CD8-positive, alpha-beta memory T cell (primary cell): ENCODE measurements around the gene KHNYN. TPM values are rescaled to one million over a fixed set of nuclear protein-coding genes. Genes with fewer than 3 reads are reported as not detected.
A peak's percentile ranks its signal among the peaks of the same experiment; 100 is the strongest.
"Not testable (repeated sequence)": the region's sequence is repeated elsewhere in the genome, so short reads cannot be mapped to it uniquely, and the experiment has no call there.

Source experiments
- CTCF ChIA-PET: fragments of 350-600 bp; sonication (Branson Sonifier 250); formaldehyde crosslinking; loops from one replicate; lab custom pipeline; 2021; ENCODE audit warnings: antibody characterized with exemption; lab: Charles Lee
- POLR2A ChIA-PET: fragments of 350-600 bp; sonication (Branson Sonifier 250); formaldehyde crosslinking; loops from one replicate; lab custom pipeline; 2021; ENCODE audit warnings: antibody characterized with exemption; lab: Charles Lee
- DNase-seq, 5 donors: peaks; one replicate each; pipeline versions ENCODE4 v3.0.0 to v3.0.0-alpha.2; 2020 to 2022; ENCODE audit warnings: mixed read lengths in 1 of 5
- H3K27ac ChIP-seq: one replicate; pipeline ENCODE4 v1.7.0; 2013; ENCODE audit warnings: low read depth, mild to moderate bottlenecking, low read length, moderate library complexity
- H3K27me3 ChIP-seq: 2 replicates; pipeline ENCODE4 v1.7.0; 2013; ENCODE audit warnings: low read length, mild to moderate bottlenecking; ENCODE audit not compliant: insufficient read depth, poor library complexity, severe bottlenecking
- H3K36me3 ChIP-seq: 2 replicates; pipeline ENCODE4 v1.7.0; 2013; ENCODE audit warnings: mild to moderate bottlenecking, low read length, moderate library complexity; ENCODE audit not compliant: insufficient read depth
- H3K4me1 ChIP-seq: 2 replicates; pipeline ENCODE4 v1.7.0; 2013; ENCODE audit warnings: mild to moderate bottlenecking, low read length, moderate library complexity; ENCODE audit not compliant: insufficient read depth
- H3K4me3 ChIP-seq: 2 replicates; pipeline ENCODE4 v1.7.0; 2013; ENCODE audit warnings: mild to moderate bottlenecking, low read length
- H3K9me3 ChIP-seq: 2 replicates; pipeline ENCODE4 v1.7.0; 2013; ENCODE audit warnings: mild to moderate bottlenecking, low read length
- H3K27ac Mint-ChIP-seq, 8 donors: one replicate each; pipeline ENCODE4 v1.8.0; 2020 to 2021; ENCODE audit warnings: mixed read lengths in 8 of 8, mild to moderate bottlenecking in 6 of 8, inconsistent platforms in 3 of 8, moderate library complexity in 3 of 8
- H3K27me3 Mint-ChIP-seq, 2 donors: one replicate each; pipeline ENCODE4 v1.8.0; 2020 to 2021; ENCODE audit warnings: mixed read lengths in 2 of 2, mild to moderate bottlenecking in 1 of 2, moderate library complexity in 1 of 2
- H3K36me3 Mint-ChIP-seq, 3 donors: one replicate each; pipeline ENCODE4 v1.8.0; 2020 to 2021; ENCODE audit warnings: mixed read lengths in 3 of 3, inconsistent platforms in 1 of 3, mild to moderate bottlenecking in 1 of 3
- H3K4me1 Mint-ChIP-seq, 3 donors: one replicate each; pipeline ENCODE4 v1.8.0; 2020 to 2021; ENCODE audit warnings: mixed read lengths in 3 of 3, inconsistent platforms in 1 of 3, mild to moderate bottlenecking in 1 of 3
- H3K4me3 Mint-ChIP-seq, 7 donors: one replicate each; pipeline ENCODE4 v1.8.0; 2020 to 2021; ENCODE audit warnings: mixed read lengths in 7 of 7, mild to moderate bottlenecking in 6 of 7, moderate library complexity in 4 of 7, inconsistent platforms in 2 of 7
- H3K9me3 Mint-ChIP-seq, 5 donors: one replicate each; pipeline ENCODE4 v1.8.0; 2020 to 2022; ENCODE audit warnings: mixed read lengths in 5 of 5, mild to moderate bottlenecking in 3 of 5, moderate library complexity in 2 of 5, inconsistent platforms in 1 of 5
- polyA plus RNA-seq: library from polyadenylated mRNA; unstranded; fragments of 300-500 nt; fragmentation: Illumina TruSeq; gene quantifications from one replicate; pipeline ENCODE4 v1.2.3, GENCODE V29; 2021
- total RNA-seq, 2 experiments: library from RNA; stranded (reverse); gene quantifications; one replicate each; pipeline ENCODE4 v1.2.3, GENCODE V29; 2021

The KHNYN gene
- total and polyA plus RNA-seq, 3 experiments from 2014 or later: 21.1 to 72.3 (median 68.8) TPM

DNA sequence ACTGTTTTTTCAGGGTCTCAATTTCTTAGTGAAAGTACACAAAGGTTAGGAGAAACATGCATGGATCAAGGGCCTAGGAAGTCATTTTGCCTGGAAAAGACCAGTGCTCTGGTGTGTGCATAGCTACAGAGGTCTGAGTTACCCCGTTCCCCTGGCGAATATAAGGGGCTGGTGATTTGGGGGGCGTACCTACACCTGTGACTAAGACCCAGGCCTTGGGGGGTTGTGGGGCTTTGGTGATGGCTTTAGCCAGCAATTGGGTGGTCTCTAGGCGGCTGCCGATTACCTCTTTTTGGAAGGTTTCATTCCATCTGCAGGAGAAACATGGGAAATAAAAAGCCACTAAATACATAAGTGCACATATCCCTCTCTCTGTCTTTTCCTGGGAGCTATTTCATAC lies 11.7 kb downstream of the KHNYN start:
- ChIA-PET CTCF (interaction anchor here (1.0 to 22.1 kb wide), 8 partner anchors 10 to 327 kb away, joined by 3 to 486 read pairs (median 4); partner anchors contain the start of genes ADCY4, CBLN3, CIDEB and DCAF11), POLR2A (interaction anchor here (0.8 to 3.1 kb wide), 6 partner anchors 11 to 246 kb away, joined by 3 to 54 read pairs (median 4); partner anchors contain the start of genes CBLN3, KHNYN, RIPK3 and TINF2)
- Mint-ChIP-seq H3K27me3 (peaks cover 0 to 4% of the 10 kb centered on the region in 2 donors), H3K27ac (peak overlapping the region; percentile 93 to 99 (median 98)), H3K9me3 (no peaks in the 10 kb centered on the region), H3K4me1 (peaks cover 42 to 64% (median 58%) of the 10 kb centered on the region in 3 donors), H3K36me3 (peaks cover 0 to 59% (median 14%) of the 10 kb centered on the region in 3 donors), H3K4me3 (peak overlapping the region; percentile 88 to 99 (median 96))
- no peak for DNase-seq
- Histone ChIP-seq H3K27ac (peak overlapping the region; percentile 97), H3K9me3 (no peaks in the 10 kb centered on the region), H3K27me3 (no peaks in the 10 kb centered on the region), H3K4me3 (peak overlapping the region; percentile 96), H3K4me1 (peaks cover 35% of the 10 kb centered on the region), H3K36me3 (peaks cover 35% of the 10 kb centered on the region)

DNA sequence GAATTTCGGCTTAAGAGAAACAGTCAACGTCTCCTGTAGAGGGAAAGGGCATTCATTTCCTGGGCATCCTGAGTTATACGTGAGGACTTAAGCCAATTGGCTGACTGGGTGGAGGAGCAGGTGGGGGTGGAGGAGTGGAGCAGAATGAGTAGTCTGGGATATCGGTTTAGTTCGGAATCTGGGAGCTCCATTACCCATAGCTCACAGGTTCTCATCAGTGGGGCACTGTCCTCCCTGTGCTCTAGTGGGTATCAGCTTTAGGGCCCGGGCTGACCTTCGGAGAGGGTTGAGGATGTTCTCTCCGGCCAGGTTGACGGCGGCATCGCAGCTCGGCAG lies 12.1 kb downstream of the KHNYN start:
- no peak for DNase-seq
- ChIA-PET POLR2A (interaction anchor here (0.8 to 3.1 kb wide), 7 partner anchors 11 to 246 kb away, joined by 3 to 54 read pairs (median 4); partner anchors contain the start of genes CBLN3, KHNYN, RIPK3 and TINF2), CTCF (interaction anchor here (1.0 to 22.1 kb wide), 7 partner anchors 11 to 327 kb away, joined by 3 to 486 read pairs (median 4); partner anchors contain the start of genes ADCY4, CBLN3, CIDEB and DCAF11)
- Mint-ChIP-seq H3K36me3 (peaks cover 0 to 56% (median 14%) of the 10 kb centered on the region in 3 donors), H3K4me3 (peak overlapping the region; percentile 88 to 99 (median 96)), H3K27ac (peak overlapping the region; percentile 93 to 99 (median 98)), H3K9me3 (no peaks in the 10 kb centered on the region), H3K4me1 (peaks cover 38 to 60% (median 54%) of the 10 kb centered on the region in 3 donors), H3K27me3 (peaks cover 0 to 4% of the 10 kb centered on the region in 2 donors)
- Histone ChIP-seq H3K27ac (peak overlapping the region; percentile 97), H3K27me3 (no peaks in the 10 kb centered on the region), H3K36me3 (peaks cover 34% of the 10 kb centered on the region), H3K4me1 (peaks cover 31% of the 10 kb centered on the region), H3K4me3 (peak overlapping the region; percentile 96), H3K9me3 (no peaks in the 10 kb centered on the region)

DNA sequence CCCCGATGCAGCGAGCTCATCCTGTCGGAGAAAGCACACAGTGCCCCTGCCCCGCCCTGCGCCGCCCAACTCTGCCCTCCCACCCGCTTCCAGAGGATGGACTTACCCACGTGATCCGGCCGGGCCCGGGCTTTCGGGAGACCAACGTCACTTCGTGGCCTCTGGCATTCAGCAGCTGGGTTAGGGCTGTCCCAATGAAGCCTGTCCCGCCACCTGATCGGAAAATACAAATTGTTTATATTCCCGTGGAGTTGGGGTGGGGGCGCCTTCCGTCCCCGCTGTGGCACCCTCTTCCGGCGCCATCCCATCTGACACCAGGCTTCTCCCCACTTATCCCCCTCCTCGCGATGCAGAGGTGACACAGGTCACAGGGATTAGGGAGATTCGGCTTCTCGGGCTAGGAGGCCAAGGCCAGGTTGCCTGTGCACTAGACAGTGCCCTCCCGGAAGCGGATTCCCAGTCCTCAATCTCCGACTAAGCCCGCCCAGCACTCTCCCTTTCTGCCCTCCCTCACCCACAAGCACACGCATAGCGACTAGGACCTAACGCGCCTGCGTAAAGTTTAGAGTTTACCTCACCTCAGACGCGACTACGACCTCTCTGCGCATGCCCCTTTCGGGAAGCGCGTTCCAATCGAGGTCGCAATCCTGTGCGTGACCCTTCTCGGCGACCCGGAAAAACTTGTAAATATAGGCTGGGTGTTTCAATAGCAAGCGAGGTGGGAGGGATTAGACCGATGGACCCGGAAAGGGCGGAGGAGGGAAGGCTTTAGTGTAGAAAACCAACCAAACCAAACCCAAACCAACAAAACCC lies 12.7 kb downstream of the KHNYN start, which contains the start of gene SDR39U1:
TSS of gene SDR39U1 (minus strand) at position 537 of the 813 bp plus-strand sequence. CDS start at position 530, 7 bp downstream.
- peaks cover 0 to 4% of the 10 kb centered on the region in 2 donors for H3K27me3 Mint-ChIP-seq
- H3K9me3 Mint-ChIP-seq: no peaks in the 10 kb centered on the region
- DNase-seq: peak; percentile 93 to 99 (median 96)
- H3K9me3 ChIP-seq: no peaks in the 10 kb centered on the region
- peaks cover 34 to 54% (median 48%) of the 10 kb centered on the region in 3 donors for H3K4me1 Mint-ChIP-seq
- H3K4me1 ChIP-seq: peaks cover 25% of the 10 kb centered on the region
- peaks cover 0 to 51% (median 14%) of the 10 kb centered on the region in 3 donors for H3K36me3 Mint-ChIP-seq
- H3K4me3 Mint-ChIP-seq: peak within 1 kb of the TSS; percentile 88 to 99 (median 96)
- ChIA-PET CTCF (interaction anchor here (1.0 to 22.1 kb wide), 7 partner anchors 11 to 327 kb away, joined by 3 to 486 read pairs (median 4); partner anchors contain the start of genes ADCY4, CBLN3, CIDEB and DCAF11), POLR2A (interaction anchor here (0.6 to 3.1 kb wide), 10 partner anchors 12 to 1348 kb away, joined by 3 to 54 read pairs (median 4); partner anchors contain the start of genes ACIN1, CBLN3, KHNYN and NYNRIN)
- H3K4me3 ChIP-seq: peak within 1 kb of the TSS; percentile 96
- peak within 1 kb of the TSS; percentile 97 for H3K27ac ChIP-seq
- no peaks in the 10 kb centered on the region for H3K27me3 ChIP-seq
- H3K36me3 ChIP-seq: peaks cover 29% of the 10 kb centered on the region
- peak within 1 kb of the TSS; percentile 93 to 99 (median 98) for H3K27ac Mint-ChIP-seq

DNA sequence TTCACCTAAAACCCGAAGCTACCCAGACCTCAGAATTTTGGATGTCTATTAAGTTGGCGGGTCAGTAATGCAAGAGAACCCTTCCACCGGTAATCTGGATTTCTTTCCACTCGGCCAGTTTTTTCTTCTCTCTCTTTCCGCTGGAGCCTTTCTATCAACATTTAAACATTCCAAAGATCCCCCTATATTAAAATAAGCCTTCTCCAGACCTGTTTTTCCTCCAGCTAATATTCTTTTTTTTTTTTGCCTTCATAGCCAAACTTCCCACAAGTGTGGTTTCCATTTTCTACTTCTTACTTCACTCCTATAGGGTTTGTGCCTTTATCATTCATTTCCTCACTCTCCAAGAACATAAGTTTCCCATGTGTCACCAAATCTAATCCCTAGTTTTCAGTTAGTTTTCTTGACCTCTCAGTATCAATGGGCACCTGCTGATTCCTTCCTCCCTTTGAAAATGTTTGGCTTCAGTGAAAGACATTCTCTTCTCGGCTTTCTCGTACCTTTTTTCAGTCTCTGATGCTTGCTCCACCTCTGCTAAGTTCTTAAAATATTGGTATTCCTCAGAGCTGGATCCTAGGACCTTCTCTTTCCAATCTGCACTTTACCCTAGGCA lies 13.4 kb downstream of the KHNYN start:
- CTCF ChIA-PET: interaction anchor here (4.2 to 22.1 kb wide), 2 partner anchors 12 to 108 kb away, joined by 49 to 486 read pairs; partner anchors contain the start of genes ADCY4, CBLN3, KHNYN and RIPK3
- Mint-ChIP-seq H3K27me3 (peaks cover 0 to 4% of the 10 kb centered on the region in 2 donors), H3K9me3 (no peaks in the 10 kb centered on the region), H3K4me3 (peak overlapping the region; percentile 88 to 99 (median 96)), H3K4me1 (peaks cover 29 to 47% (median 41%) of the 10 kb centered on the region in 3 donors), H3K36me3 (peaks cover 0 to 43% (median 10%) of the 10 kb centered on the region in 3 donors), H3K27ac (peak overlapping the region; percentile 93 to 99 (median 98))
- no peak for DNase-seq
- Histone ChIP-seq H3K4me3 (peak overlapping the region; percentile 96), H3K27ac (peak overlapping the region; percentile 97), H3K27me3 (no peaks in the 10 kb centered on the region), H3K4me1 (peaks cover 18% of the 10 kb centered on the region), H3K36me3 (peaks cover 22% of the 10 kb centered on the region), H3K9me3 (no peaks in the 10 kb centered on the region)
- POLR2A ChIA-PET: interaction anchor here (0.6 to 3.1 kb wide), 4 partner anchors 13 to 1348 kb away, joined by 3 to 54 read pairs (median 4); partner anchors contain the start of genes ACIN1, CBLN3, KHNYN and NYNRIN

DNA sequence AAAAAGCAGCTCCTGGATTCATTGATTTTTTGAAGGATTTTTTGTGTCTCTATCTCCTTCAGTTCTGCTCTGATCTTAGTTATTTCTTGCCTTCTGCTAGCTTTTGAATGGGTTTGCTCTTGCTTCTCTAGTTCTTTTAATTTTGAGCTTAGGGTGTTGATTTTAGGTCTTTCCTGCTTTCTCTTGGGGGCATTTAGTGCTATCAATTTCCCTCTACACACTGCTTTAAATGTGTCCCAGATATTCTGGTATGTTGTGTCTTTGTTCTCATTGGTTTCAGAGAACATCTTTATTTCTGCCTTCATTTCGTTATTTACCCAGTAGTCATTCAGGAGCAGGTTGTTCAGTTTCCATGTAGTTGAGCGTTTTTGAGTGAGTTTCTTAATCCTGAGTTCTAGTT lies 21.1 kb downstream of the KHNYN start:
- CTCF ChIA-PET, H3K27me3 ChIP-seq, H3K27ac ChIP-seq, H3K4me3 ChIP-seq, DNase-seq, H3K4me1 ChIP-seq, H3K4me1 Mint-ChIP-seq, H3K27ac Mint-ChIP-seq, H3K9me3 ChIP-seq, H3K27me3 Mint-ChIP-seq, H3K36me3 ChIP-seq, H3K9me3 Mint-ChIP-seq: not testable (repeated sequence)
- POLR2A ChIA-PET: interaction anchor here (0.6 kb wide), 1 partner anchor 289 kb away, joined by 3 read pairs; no protein-coding TSS in a partner anchor
- Mint-ChIP-seq H3K4me3 (peak overlapping the region in 1 of 7 donors; percentile 69), H3K36me3 (peaks cover 5 to 27% (median 9%) of the 10 kb centered on the region in 3 donors)

DNA sequence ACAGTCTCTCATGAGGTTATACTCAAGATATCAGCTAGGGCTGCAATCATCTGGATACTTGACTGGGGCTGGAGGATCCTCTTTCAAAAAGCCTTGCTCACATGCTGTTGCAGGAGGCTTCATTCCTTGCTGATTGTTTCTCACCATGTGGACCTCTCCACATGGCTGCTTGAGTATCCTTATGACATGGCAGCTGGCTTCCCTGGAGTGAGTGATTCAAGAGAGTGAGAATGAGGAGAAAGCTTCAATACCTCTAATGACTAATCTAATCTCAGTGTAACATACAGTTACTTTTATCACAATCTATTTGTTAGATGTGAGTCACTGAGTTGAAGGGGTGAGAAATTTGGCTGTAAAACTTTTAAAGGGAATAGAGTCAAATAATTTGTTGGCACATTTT lies 27.2 kb downstream of the KHNYN start:
- ChIA-PET POLR2A (no interaction called here), CTCF (no interaction called here)

DNA sequence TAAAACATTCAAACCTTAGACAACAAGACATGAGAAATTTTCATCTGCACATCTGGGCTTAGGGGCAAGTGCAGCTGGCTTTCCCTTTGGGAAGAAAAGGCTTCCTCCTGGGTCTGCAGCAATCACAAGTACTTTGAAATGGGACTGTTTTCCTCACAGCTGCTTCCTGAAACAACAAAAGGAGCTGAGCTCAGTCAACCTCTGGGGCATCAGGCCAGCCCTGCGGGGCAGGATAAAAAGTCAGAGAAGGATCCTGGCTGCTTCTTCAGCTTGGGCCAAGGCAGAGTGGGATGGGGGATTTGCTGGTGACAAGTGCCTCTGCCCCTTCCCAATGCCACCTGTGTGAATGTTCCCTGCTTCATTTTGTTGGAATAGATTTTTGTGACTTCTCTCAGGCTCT lies 29.0 kb downstream of the KHNYN start:
- Histone ChIP-seq H3K36me3 (no peaks in the 10 kb centered on the region), H3K9me3 (no peaks in the 10 kb centered on the region), H3K4me3 (no peak overlapping the region), H3K27me3 (no peaks in the 10 kb centered on the region), H3K27ac (no peak overlapping the region), H3K4me1 (peaks cover 3% of the 10 kb centered on the region)
- DNase-seq: no peak
- Mint-ChIP-seq H3K36me3 (peaks cover 2 to 16% (median 5%) of the 10 kb centered on the region in 3 donors), H3K4me3 (no peak overlapping the region), H3K27me3 (peaks cover 0 to 2% of the 10 kb centered on the region in 2 donors), H3K27ac (no peak overlapping the region), H3K4me1 (peaks cover 3 to 8% (median 4%) of the 10 kb centered on the region in 3 donors), H3K9me3 (peaks cover 0 to 4% (median 2%) of the 10 kb centered on the region in 5 donors)
- ChIA-PET CTCF (no interaction called here), POLR2A (no interaction called here)

More for the DNA sequence above, 27.2 kb downstream of the KHNYN start:
- Histone ChIP-seq H3K27ac (no peak overlapping the region), H3K27me3 (no peaks in the 10 kb centered on the region), H3K9me3 (no peaks in the 10 kb centered on the region), H3K4me1 (no peaks in the 10 kb centered on the region), H3K36me3 (no peaks in the 10 kb centered on the region), H3K4me3 (no peak overlapping the region)
- Mint-ChIP-seq H3K9me3 (peaks cover 0 to 4% (median 2%) of the 10 kb centered on the region in 5 donors), H3K4me3 (no peak overlapping the region), H3K4me1 (no peaks in the 10 kb centered on the region), H3K36me3 (peaks cover 5 to 23% (median 5%) of the 10 kb centered on the region in 3 donors), H3K27me3 (peaks cover 0 to 7% of the 10 kb centered on the region in 2 donors), H3K27ac (peak overlapping the region in 1 of 8 donors; percentile 48)
- DNase-seq: no peak
